ENCODE measurements around the gene ZNF280B. TPM values are rescaled to one million over a fixed set of nuclear protein-coding genes. Genes with fewer than 3 reads are reported as not detected.
"Not testable (repeated sequence)": the region's sequence is repeated elsewhere in the genome, so short reads cannot be mapped to it uniquely, and the experiment has no call there.

Gene ZNF280B
- total RNA-seq, 4 donors from 2014 or later, result 0.47 to 0.80 (median 0.70) TPM; not detected in 1

DNA sequence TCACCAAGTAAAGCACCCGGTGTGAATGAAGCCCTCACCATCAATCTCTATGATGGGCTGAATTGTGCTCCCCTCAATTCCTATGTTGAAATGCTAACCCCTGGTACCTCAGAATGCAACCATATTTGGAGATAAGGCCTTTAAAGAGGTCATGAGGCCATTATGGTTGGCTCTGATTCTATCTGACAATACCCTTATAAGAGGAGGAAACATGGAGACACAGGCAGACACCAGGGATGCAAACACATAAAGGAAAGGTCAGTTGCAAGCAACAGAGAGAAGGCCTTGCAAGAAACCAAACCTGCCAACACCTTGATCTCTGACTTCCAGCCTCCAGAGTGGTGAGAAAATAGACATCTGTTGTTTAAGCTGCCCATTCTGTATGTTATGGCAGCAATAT lies 24.9 kb upstream of the ZNF280B start:
- TF ChIP-seq, protein P1, sequence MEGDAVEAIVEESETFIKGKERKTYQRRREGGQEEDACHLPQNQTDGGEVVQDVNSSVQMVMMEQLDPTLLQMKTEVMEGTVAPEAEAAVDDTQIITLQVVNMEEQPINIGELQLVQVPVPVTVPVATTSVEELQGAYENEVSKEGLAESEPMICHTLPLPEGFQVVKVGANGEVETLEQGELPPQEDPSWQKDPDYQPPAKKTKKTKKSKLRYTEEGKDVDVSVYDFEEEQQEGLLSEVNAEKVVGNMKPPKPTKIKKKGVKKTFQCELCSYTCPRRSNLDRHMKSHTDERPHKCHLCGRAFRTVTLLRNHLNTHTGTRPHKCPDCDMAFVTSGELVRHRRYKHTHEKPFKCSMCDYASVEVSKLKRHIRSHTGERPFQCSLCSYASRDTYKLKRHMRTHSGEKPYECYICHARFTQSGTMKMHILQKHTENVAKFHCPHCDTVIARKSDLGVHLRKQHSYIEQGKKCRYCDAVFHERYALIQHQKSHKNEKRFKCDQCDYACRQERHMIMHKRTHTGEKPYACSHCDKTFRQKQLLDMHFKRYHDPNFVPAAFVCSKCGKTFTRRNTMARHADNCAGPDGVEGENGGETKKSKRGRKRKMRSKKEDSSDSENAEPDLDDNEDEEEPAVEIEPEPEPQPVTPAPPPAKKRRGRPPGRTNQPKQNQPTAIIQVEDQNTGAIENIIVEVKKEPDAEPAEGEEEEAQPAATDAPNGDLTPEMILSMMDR (IDR thresholded peaks at IDR 0.05), result no peak
- TF ChIP-seq POLR2A (IDR thresholded peaks at IDR 0.05), result no peak
- H3K4me3 ChIP-seq, result no peak overlapping the region
- no peak overlapping the region for H3K27ac ChIP-seq
- H3K4me1 ChIP-seq, result no peaks in the 10 kb centered on the region
- DNase-seq, result no peak
- H3K36me3 ChIP-seq, result no peaks in the 10 kb centered on the region
- H3K27me3 ChIP-seq, result no peaks in the 10 kb centered on the region
- H3K9me3 ChIP-seq, result no peaks in the 10 kb centered on the region

DNA sequence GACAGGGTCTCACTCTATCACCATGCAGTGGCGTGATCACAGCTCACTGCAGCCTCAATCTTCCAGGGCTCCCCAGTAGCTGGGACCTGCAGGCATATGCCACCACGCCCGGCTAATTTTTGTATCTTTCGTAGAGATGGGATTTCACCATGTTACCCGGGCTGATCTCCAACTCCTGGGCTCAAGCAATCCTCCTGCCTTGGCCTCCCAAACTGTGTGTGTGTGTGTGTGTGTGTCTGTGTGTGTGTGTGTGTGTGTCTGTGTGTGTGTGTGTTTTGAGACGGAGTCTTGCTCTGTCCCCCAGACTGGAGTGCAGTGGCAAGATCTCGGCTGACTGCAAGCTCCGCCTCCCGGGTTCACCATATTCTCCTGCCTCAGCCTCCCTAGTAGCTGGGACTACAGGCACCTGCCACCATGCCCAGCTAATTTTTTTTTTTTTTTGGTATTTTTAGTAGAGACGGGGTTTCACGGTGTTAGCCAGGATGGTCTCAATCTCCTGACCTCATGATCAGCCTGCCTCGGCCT lies 24.1 kb upstream of the ZNF280B start:
- H3K27me3 ChIP-seq, H3K4me3 ChIP-seq, H3K36me3 ChIP-seq, DNase-seq, H3K27ac ChIP-seq, H3K4me1 ChIP-seq, H3K9me3 ChIP-seq: not testable (repeated sequence)

DNA sequence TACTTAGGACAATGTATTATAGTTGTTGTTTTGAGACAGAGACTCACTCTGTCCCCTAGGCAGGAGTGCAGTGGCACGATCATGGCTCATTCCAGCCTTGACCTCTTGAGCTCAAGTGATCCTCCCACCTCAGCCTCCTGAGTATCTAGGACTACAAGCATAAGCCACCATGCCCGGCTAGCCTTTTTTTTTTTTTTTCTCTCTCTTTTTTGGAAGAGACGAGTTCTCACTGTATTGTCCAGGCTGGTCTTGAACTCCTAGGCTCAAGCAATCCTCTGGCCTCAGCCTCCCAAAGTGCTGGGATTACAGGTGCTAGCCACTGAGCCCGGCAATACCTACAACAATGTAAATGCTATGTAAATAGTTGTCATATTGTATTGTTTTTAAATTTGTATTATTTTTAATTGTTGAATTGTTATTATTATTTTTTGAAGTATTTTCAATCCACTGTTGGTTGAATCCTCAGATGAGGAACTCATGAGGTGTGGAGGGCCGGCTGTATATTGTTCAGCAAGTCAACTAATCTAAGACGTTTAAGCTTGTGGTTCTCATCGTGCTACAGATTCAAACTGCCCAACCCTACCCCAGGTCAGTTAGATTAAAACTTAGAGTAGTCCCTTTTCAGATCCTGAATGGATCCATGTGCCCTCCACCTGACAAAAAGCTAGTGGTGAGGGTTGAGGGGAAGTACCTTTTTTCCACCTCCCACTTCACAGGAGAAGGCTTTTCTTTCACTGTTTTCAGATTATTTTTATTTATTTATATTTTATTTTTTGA lies 23.4 kb upstream of the ZNF280B start:
- no peaks in the 10 kb centered on the region for H3K27me3 ChIP-seq
- TF ChIP-seq, protein P1 (IDR thresholded peaks at IDR 0.05), result no peak
- no peak for TF ChIP-seq POLR2A (IDR thresholded peaks at IDR 0.05)
- no peaks in the 10 kb centered on the region for H3K36me3 ChIP-seq
- H3K27ac ChIP-seq, result no peak overlapping the region
- H3K9me3 ChIP-seq, result no peaks in the 10 kb centered on the region
- DNase-seq, result no peak
- no peak overlapping the region for H3K4me3 ChIP-seq
- H3K4me1 ChIP-seq, result no peaks in the 10 kb centered on the region

DNA sequence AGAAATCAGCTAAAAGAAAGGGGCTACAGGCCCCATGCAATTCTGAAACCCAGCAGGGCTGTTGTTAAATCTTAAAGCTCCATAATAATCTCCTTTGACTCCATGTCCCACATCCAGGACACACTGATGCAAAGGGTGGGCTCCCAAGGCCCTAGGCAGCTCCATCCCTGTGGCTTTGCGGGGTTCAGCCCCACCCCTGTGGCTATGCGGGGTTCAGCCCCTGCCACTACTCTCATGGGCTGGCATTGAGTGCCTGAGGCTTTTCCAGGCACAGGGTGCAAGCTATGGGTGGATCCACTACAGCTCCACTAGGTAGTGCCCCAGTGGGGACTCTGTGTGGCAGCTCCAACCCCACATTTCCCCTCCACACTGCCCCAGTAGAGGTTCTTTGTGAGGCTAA lies 20.2 kb upstream of the ZNF280B start:
- no peak overlapping the region for H3K4me3 ChIP-seq
- DNase-seq, result no peak
- no peak overlapping the region for H3K27ac ChIP-seq
- H3K4me1 ChIP-seq, result no peaks in the 10 kb centered on the region
- H3K36me3 ChIP-seq, result no peaks in the 10 kb centered on the region
- no peaks in the 10 kb centered on the region for H3K27me3 ChIP-seq
- no peaks in the 10 kb centered on the region for H3K9me3 ChIP-seq
- TF ChIP-seq, protein P1 (IDR thresholded peaks at IDR 0.05), result no peak
- no peak for TF ChIP-seq POLR2A (IDR thresholded peaks at IDR 0.05)

DNA sequence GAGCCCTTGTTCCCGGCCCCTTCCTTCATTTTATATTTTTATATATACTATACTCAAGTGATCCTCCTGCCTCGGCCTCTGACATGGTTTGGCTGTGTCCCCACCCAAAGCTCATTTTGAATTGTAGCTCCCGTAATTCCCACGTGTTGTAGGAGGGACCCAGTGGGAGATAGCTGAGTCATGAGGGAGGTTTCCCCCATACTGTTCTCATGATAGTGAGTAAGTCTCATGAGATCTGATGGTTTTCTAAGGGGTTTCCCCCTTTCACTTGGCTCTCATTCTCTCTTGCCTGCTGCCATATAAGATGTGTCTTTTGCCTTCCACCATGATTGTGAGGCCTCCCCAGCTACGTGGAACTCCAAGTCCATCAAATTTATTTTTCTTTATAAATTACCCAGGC lies 18.8 kb upstream of the ZNF280B start:
- Histone ChIP-seq H3K4me1 (no peaks in the 10 kb centered on the region), H3K27me3 (no peaks in the 10 kb centered on the region), H3K36me3 (no peaks in the 10 kb centered on the region), H3K9me3 (no peaks in the 10 kb centered on the region), H3K27ac (no peak overlapping the region), H3K4me3 (no peak overlapping the region)
- DNase-seq, result no peak
- TF ChIP-seq POLR2A (IDR thresholded peaks at IDR 0.05), result no peak
- TF ChIP-seq, protein P1 (IDR thresholded peaks at IDR 0.05), result no peak

DNA sequence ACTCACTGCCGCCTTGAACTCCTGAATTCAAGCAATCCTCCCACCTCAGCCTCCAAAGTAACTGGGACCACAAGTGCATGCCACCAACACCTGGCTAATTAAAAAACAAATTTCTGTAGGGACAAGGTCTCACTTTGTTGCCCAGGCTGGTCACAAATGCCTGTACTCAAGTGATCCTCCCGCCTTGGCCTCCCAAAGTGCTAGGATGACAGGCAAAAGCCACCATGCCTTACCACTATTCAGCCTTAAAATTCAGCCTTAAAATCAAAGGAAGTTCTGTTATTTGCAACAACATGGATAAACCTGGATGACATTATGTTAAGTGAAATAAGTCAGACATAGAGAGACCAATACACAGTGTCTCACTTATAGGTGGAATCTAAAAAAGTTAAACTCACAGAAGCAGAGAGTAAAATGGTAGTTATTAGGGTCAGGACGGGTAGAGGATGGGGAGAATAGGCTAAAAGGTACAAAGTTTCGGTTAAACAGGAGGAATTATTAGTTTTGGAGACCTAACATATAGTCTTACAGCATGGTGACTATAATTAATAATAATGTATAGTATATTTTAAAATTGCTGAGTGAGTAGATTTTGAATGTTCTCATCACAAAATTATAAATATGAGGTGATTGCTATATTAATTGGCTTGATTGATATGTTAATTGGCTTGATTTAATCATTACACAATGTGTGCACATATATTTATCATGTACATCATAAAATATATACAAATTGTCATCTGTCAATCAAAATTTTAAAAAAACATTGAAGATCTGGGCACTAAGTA lies 17.8 kb upstream of the ZNF280B start:
- DNase-seq, result no peak
- Histone ChIP-seq H3K27me3 (no peaks in the 10 kb centered on the region), H3K4me3 (no peak overlapping the region)

More for the DNA sequence above, 17.8 kb upstream of the ZNF280B start:
- H3K9me3 ChIP-seq, result no peaks in the 10 kb centered on the region
- TF ChIP-seq, protein P1 (IDR thresholded peaks at IDR 0.05), result no peak
- TF ChIP-seq POLR2A (IDR thresholded peaks at IDR 0.05), result no peak
- no peaks in the 10 kb centered on the region for H3K4me1 ChIP-seq
- H3K27ac ChIP-seq, result no peak overlapping the region
- H3K36me3 ChIP-seq, result no peaks in the 10 kb centered on the region
